Left hindlimb (tissue), 1 donor: ENCODE measurements around the gene TKTL1.

Source experiments
- DNase-seq: peaks from one replicate; pipeline ENCODE4 v3.0.0-alpha.2; 2018

The TKTL1 gene

GRCh38 chrX:154348646-154349358 lies 53.2 kb downstream of the TKTL1 start:
- no peak for DNase-seq

- DNase-seq = no peak
Observed at GRCh38 chrX:154349359-154349935, 53.9 kb downstream of the TKTL1 start.

- no peak for DNase-seq
Observed at GRCh38 chrX:154349979-154350378, 54.4 kb downstream of the TKTL1 start.

GRCh38 chrX:154350429-154351182 lies 55.0 kb downstream of the TKTL1 start:
- DNase-seq = no peak

- DNase-seq = no peak
Observed at GRCh38 chrX:154351183-154352011, 55.8 kb downstream of the TKTL1 start.

GRCh38 chrX:154352012-154352401 lies 56.4 kb downstream of the TKTL1 start:
- DNase-seq = no peak

GRCh38 chrX:154352466-154352865 lies 56.9 kb downstream of the TKTL1 start:
- DNase-seq = no peak

GRCh38 chrX:154353172-154353843 lies 57.7 kb downstream of the TKTL1 start:
- DNase-seq = no peak

- DNase-seq = no peak
Observed at GRCh38 chrX:154354013-154354412, 58.4 kb downstream of the TKTL1 start.

- DNase-seq = no peak
Observed at GRCh38 chrX:154354516-154354915, 58.9 kb downstream of the TKTL1 start.

GRCh38 chrX:154355094-154355775 lies 59.6 kb downstream of the TKTL1 start:
- no peak for DNase-seq

GRCh38 chrX:154355776-154356140 lies 60.2 kb downstream of the TKTL1 start:
- DNase-seq = no peak

- no peak for DNase-seq
Observed at GRCh38 chrX:154356596-154356995, 61.0 kb downstream of the TKTL1 start.

- DNase-seq = no peak
Observed at GRCh38 chrX:154357205-154357604, 61.6 kb downstream of the TKTL1 start.

- no peak for DNase-seq
Observed at GRCh38 chrX:154358011-154358410, 62.4 kb downstream of the TKTL1 start.

- DNase-seq = no peak
Observed at GRCh38 chrX:154358829-154359228, 63.2 kb downstream of the TKTL1 start.

GRCh38 chrX:154359362-154360154 lies 64.0 kb downstream of the TKTL1 start:
- no peak for DNase-seq

GRCh38 chrX:154360155-154360713 lies 64.6 kb downstream of the TKTL1 start:
- DNase-seq = no peak

- DNase-seq = no peak
Observed at GRCh38 chrX:154362085-154362742, 66.6 kb downstream of the TKTL1 start.
